Measurements from ENCODE around the gene PRRC1. TPM values are rescaled to one million over a fixed set of nuclear protein-coding genes. Genes with fewer than 3 reads are reported as not detected.
A peak's percentile ranks its signal among the peaks of the same experiment; 100 is the strongest.

The PRRC1 gene
- total RNA-seq, 1 donor from 2014 or later, result 80.9 TPM

- Mint-ChIP-seq H3K4me3 (ENCODE audit: low read depth) (no peak overlapping the region), H3K9me3 (ENCODE audit: low read depth) (no peaks in the 10 kb centered on the region), H3K36me3 (ENCODE audit: insufficient read depth) (no peaks in the 10 kb centered on the region), H3K27me3 (no peaks in the 10 kb centered on the region), H3K4me1 (ENCODE audit: low read depth) (peaks cover 20% of the 10 kb centered on the region), H3K27ac (no peak overlapping the region)
- DNase-seq (ENCODE audit: low spot score, unreplicated experiment), result no peak
- TF ChIP-seq CTCF (IDR thresholded peaks at IDR 0.05; ENCODE audit: unreplicated experiment), result no peak
These were observed 85.0 kb downstream of the PRRC1 start for GRCh38 chr5:127602481-127602880.

GRCh38 chr5:127602896-127603844, 85.7 kb downstream of the PRRC1 start:
- Mint-ChIP-seq H3K9me3 (ENCODE audit: low read depth) (no peaks in the 10 kb centered on the region), H3K4me1 (ENCODE audit: low read depth) (peaks cover 20% of the 10 kb centered on the region), H3K36me3 (ENCODE audit: insufficient read depth) (no peaks in the 10 kb centered on the region), H3K4me3 (ENCODE audit: low read depth) (no peak overlapping the region), H3K27me3 (no peaks in the 10 kb centered on the region), H3K27ac (peak overlapping the region; percentile 87)
- no peak for DNase-seq (ENCODE audit: low spot score, unreplicated experiment)
- TF ChIP-seq CTCF (IDR thresholded peaks at IDR 0.05; ENCODE audit: unreplicated experiment), result no peak

Other genes starting within 250 kb of the PRRC1 start
- 8.2 and 12.5 TPM in 2 replicates for gene MEGF10, start 226.8 kb upstream of the PRRC1 start, total RNA-seq
- not detected in 2 replicates for gene CTXN3, start 131.4 kb downstream of the PRRC1 start, total RNA-seq
- 0.60 TPM in 1 of 2 replicates, not detected in the other for gene CCDC192, start 185.8 kb downstream of the PRRC1 start, total RNA-seq